ENCODE results near the gene ITGA4. TPM values are rescaled to one million over a fixed set of nuclear protein-coding genes. Genes with fewer than 3 reads are reported as not detected.

ITGA4 gene
- total RNA-seq: 10 to 100 TPM in 1 of 2 donors, 1 to 10 TPM in 1; 8.9 to 86.9 TPM

DNA sequence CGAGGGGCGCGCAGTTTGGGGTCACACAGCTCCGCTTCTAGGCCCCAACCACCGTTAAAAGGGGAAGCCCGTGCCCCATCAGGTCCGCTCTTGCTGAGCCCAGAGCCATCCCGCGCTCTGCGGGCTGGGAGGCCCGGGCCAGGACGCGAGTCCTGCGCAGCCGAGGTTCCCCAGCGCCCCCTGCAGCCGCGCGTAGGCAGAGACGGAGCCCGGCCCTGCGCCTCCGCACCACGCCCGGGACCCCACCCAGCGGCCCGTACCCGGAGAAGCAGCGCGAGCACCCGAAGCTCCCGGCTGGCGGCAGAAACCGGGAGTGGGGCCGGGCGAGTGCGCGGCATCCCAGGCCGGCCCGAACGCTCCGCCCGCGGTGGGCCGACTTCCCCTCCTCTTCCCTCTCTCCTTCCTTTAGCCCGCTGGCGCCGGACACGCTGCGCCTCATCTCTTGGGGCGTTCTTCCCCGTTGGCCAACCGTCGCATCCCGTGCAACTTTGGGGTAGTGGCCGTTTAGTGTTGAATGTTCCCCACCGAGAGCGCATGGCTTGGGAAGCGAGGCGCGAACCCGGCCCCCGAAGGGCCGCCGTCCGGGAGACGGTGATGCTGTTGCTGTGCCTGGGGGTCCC is at the start of gene ITGA4:
TSS of gene ITGA4 (plus strand) at position 266 of the 620 bp plus-strand sequence. CDS start at position 535, 269 bp downstream.

Other genes with a start within 250 kb of the ITGA4 start
- under 1 TPM in 1 of 2 donors, not detected in 1; under 0.01 TPM for gene CERKL, start 199.7 kb downstream of the ITGA4 start, total RNA-seq
- gene NEUROD1, start 223.1 kb downstream of the ITGA4 start, total RNA-seq: not detected

Measured in melanocyte of skin (primary cell).